ENCODE data around the gene PPP1R3F. TPM values are rescaled to one million over a fixed set of nuclear protein-coding genes. Genes with fewer than 3 reads are reported as not detected.
"Not testable (repeated sequence)": the region's sequence is repeated elsewhere in the genome, so short reads cannot be mapped to it uniquely, and the experiment has no call there.

Gene PPP1R3F
- total RNA-seq, 1 donor from 2014 or later, result 12.6 TPM

- DNase-seq, result not testable (repeated sequence)
These were observed 52.1 kb downstream of the PPP1R3F start, which contains the start of gene GAGE12J for GRCh38 chrX:49321737-49322136. Gene GAGE12J, plus strand, starts transcription at chrX:49322037. Its CDS starts 1,157 bp downstream, at chrX:49323194.

- DNase-seq, result not testable (repeated sequence)
These were observed 52.7 kb downstream of the PPP1R3F start for GRCh38 chrX:49322266-49322665.

DNA sequence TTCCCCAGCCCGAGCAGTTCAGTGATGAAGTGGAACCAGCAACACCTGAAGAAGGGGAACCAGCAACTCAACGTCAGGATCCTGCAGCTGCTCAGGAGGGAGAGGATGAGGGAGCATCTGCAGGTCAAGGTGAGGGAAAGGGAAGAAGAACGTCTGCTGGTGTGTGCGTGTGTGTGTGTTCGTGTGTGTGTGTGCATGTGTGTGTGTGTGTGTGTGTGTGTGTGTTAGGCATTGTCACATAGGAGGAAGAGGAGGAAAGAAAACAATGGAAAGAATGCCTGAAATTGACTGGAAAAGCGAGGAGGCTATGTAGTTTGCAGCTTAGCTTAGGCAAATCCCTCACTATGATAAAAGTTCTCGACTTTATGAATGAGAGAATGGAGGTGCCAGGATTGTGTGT, 54.1 kb downstream of the PPP1R3F start:
- not testable (repeated sequence) for DNase-seq

DNA sequence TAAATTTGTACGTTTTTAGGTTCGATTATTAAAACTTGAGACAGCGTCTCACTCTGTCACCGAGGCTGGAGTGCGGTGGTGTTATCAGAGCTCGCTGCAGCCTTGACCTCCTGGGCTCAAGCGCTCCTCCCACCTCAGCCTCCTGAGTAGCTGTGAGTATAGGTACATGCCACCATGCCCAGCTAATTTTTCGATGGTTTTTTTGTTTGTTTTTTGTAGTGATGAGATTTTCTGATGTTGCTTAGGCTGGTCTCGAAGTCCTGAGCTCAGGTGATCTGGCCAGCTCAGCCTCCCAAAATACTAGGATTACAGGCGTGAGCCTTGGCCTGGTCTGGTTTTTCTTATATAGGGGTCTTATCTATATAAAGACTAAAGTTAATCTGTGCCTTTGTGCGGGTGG, 60.8 kb downstream of the PPP1R3F start:
- DNase-seq, result not testable (repeated sequence)

DNA sequence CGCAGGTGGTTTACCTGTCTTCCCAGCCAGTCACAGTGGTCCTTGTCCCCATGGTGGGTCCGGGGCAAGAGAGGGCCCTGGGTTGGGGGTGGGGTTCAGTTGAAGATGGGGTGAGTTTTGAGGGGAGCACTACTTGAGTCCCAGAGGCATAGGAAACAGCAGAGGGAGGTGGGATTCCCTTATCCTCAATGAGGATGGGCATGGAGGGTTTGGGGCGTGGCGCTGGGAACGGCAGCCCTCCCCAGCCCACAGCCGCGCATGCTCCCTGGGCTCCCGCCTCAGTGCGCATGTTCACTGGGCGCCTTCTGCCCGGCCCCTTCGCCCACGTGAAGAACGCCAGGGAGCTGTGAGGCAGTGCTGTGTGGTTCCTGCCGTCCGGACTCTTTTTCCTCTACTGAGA, 61.7 kb downstream of the PPP1R3F start, which contains the start of gene GAGE13:
Gene GAGE13, plus strand, starts transcription at position 301 of the 400 bp plus-strand sequence. CDS start 1,156 bp downstream, outside the sequence.
- DNase-seq, result not testable (repeated sequence)

DNA sequence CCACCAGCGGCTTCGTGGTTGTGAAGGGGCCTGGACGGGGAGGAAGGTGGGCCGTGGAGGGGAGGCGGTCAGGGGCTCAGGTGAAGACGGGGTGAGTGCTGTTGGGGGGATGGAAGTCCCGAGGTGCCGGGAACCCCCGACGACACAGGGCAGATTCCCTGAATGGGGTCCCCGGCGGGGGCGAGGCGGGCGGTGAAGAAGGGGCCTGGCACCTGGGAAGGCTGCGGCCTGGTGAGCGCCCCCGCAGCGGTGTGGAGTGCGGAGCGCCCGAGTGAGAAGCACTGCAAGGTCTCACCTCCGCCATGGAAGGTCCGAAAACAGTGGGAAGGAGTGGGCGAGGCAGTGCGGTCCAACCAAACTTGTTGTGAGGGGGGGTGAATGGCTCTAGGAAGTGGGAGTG, 62.2 kb downstream of the PPP1R3F start:
- DNase-seq, result not testable (repeated sequence)

Other genes with a start within 250 kb of the PPP1R3F start
- 8.1 TPM for gene TFE3, start 226.4 kb upstream of the PPP1R3F start, total RNA-seq
- 2.0 TPM for gene CCDC120, start 210.8 kb upstream of the PPP1R3F start, total RNA-seq
- 3.0 TPM for gene PRAF2, start 195.8 kb upstream of the PPP1R3F start, total RNA-seq
- gene WDR45, start 189.9 kb upstream of the PPP1R3F start, total RNA-seq, result 23.9 TPM
- 18.2 TPM for gene GPKOW, start 146.1 kb upstream of the PPP1R3F start, total RNA-seq
- gene MAGIX, start 107.0 kb upstream of the PPP1R3F start, total RNA-seq, result 3.4 TPM
- 0.62 TPM for gene PLP2, start 97.9 kb upstream of the PPP1R3F start, total RNA-seq
- 0.47 TPM for gene PRICKLE3, start 83.4 kb upstream of the PPP1R3F start, total RNA-seq
- 158 TPM for gene SYP, start 69.6 kb upstream of the PPP1R3F start, total RNA-seq
- gene CACNA1F, start 36.5 kb upstream of the PPP1R3F start, total RNA-seq, result not detected
- 5.6 TPM for gene CCDC22, start 34.3 kb upstream of the PPP1R3F start, total RNA-seq
- 0.16 TPM for gene FOXP3, start 5.1 kb upstream of the PPP1R3F start, total RNA-seq
- not detected for gene GAGE10, start 33.9 kb downstream of the PPP1R3F start, total RNA-seq
- not detected for gene GAGE12J, start 52.2 kb downstream of the PPP1R3F start, total RNA-seq
- gene GAGE13, start 61.8 kb downstream of the PPP1R3F start, total RNA-seq, result not detected